ENCODE measurements around the gene FAM199X. TPM values are rescaled to one million over a fixed set of nuclear protein-coding genes. Genes with fewer than 3 reads are reported as not detected.

The FAM199X gene
- total and polyA plus RNA-seq, 2 of the 8 experiments (the other 6 are each of a cell fraction or from before 2014, with no cell fraction given) = 3.1 to 14.9 TPM

- H3K4me2 ChIP-seq (ENCODE audit: insufficient read depth in 1 of 2, low read depth in 2 of 2, low read length in 2 of 2) = no peak overlapping the region
- H3K23me2 ChIP-seq (ENCODE audit: low read depth, low read length) = 0 out of 2 replicates have a peak, but pooled peaks cover under 1% of the 10 kb centered on the region
- no peak overlapping the region for H3K18ac ChIP-seq (ENCODE audit: extremely low read depth, low read length)
- H2BK5ac ChIP-seq (ENCODE audit: low read depth, low read length) = no peak overlapping the region
- POLR2A ChIA-PET (ENCODE audit: partially characterized antibody) = no interaction called here
- no peak overlapping the region for H2BK12ac ChIP-seq (ENCODE audit: low read depth, low read length)
- no peak overlapping the region for H3K4me3 ChIP-seq (ENCODE audit: extremely low read depth in 1 of 4, insufficient read depth in 2 of 4, low read depth in 3 of 4, low read length in 4 of 4)
- H2AK5ac ChIP-seq (ENCODE audit: low read depth, low read length) = no peak overlapping the region
- H2AFZ ChIP-seq (ENCODE audit: low read length) = no peak overlapping the region
- H3K23ac ChIP-seq (ENCODE audit: insufficient read length) = no peak overlapping the region
- CTCF ChIA-PET (ENCODE audit: partially characterized antibody) = no interaction called here
- H3K14ac ChIP-seq (ENCODE audit: insufficient read length) = no peak overlapping the region
- H3K56ac ChIP-seq (replicated peaks; ENCODE audit: insufficient read length, low read depth, low read length) = no peak overlapping the region
- WGBS, 2 experiments (ENCODE audit: extremely low coverage in 1 of 2, insufficient coverage in 1 of 2, insufficient read length in 1 of 2, insufficient replicate concordance in 2 of 2, low coverage in 1 of 2, low lambda C conversion rate in 2 of 2, missing lambda C conversion rate in 1 of 2) = 96% methylated on average over 8 of the region's 8 CpGs; no CpG with 5 or more reads in 1 of the 2 experiments
- H3K27me3 ChIP-seq (replicated peaks in 1 of 4; ENCODE audit: control insufficient read depth in 3 of 4, extremely low read depth in 1 of 4, insufficient read depth in 3 of 4, low read length in 3 of 4) = no peaks in the 10 kb centered on the region
- no peak overlapping the region for H3K27ac ChIP-seq (ENCODE audit: low read depth, low read length)
- H2BK120ac ChIP-seq (replicated peaks; ENCODE audit: low read depth, low read length) = no peak overlapping the region
- FAIRE-seq (no peak), DNase-seq (ENCODE audit: low read depth in 1 of 2, low spot score in 2 of 2) (no peak)
- H3K79me2 ChIP-seq (ENCODE audit: control insufficient read depth in 1 of 2, insufficient read depth in 2 of 2, low read length in 2 of 2) = no peaks in the 10 kb centered on the region
- H3K79me1 ChIP-seq (ENCODE audit: low read depth, low read length) = no peaks in the 10 kb centered on the region
- no peak overlapping the region for H3K9ac ChIP-seq (replicated peaks in 1 of 4; ENCODE audit: extremely low read depth in 1 of 4, low read depth in 3 of 4, low read length in 3 of 4)
- no peak overlapping the region for H4K5ac ChIP-seq (ENCODE audit: insufficient read length, low read depth, low read length)
- H3K36me3 ChIP-seq (ENCODE audit: control insufficient read depth in 2 of 4, insufficient read depth in 4 of 4, low read length in 3 of 4) = no peaks in the 10 kb centered on the region
- H2BK15ac ChIP-seq (ENCODE audit: low read length) = no peak overlapping the region
- no peaks in the 10 kb centered on the region for H3K9me3 ChIP-seq (ENCODE audit: insufficient read depth in 2 of 2, low read depth in 1 of 2, low read length in 1 of 2)
- no peaks in the 10 kb centered on the region for H3K4me1 ChIP-seq (replicated peaks in 1 of 4; ENCODE audit: control insufficient read depth in 3 of 4, insufficient read depth in 4 of 4, low read length in 3 of 4)
- no peak overlapping the region for H4K8ac ChIP-seq (ENCODE audit: extremely low read depth, insufficient read depth, low read length)
- H2BK20ac ChIP-seq (ENCODE audit: low read length) = no peak overlapping the region
- H4K20me1 ChIP-seq (replicated peaks in 1 of 2; ENCODE audit: control insufficient read depth in 1 of 2, insufficient read depth in 2 of 2, low read length in 2 of 2) = no peaks in the 10 kb centered on the region
- H4K91ac ChIP-seq (replicated peaks; ENCODE audit: insufficient read length, low read length) = no peak overlapping the region
- no peak overlapping the region for H3K4ac ChIP-seq (replicated peaks; ENCODE audit: insufficient read length, low read depth, low read length)
- TF ChIP-seq ASH2L (IDR thresholded peaks at IDR 0.05; ENCODE audit: low read length) (no peak), RAD21 (IDR thresholded peaks at IDR 0.05 in 1 of 2, conservative IDR thresholded peaks at IDR 0.05 in 1 of 2; ENCODE audit: low read depth in 2 of 2, low read length in 2 of 2) (no peak), TCF12 (IDR thresholded peaks at IDR 0.05; ENCODE audit: low read depth, low read length) (no peak), POLR2A (IDR thresholded peaks at IDR 0.05; ENCODE audit: control extremely low read depth in 1 of 2, low read depth in 2 of 2, low read length in 2 of 2) (no peak), KDM4A (IDR thresholded peaks at IDR 0.05; ENCODE audit: low read depth, low read length, severe bottlenecking) (no peak), ZNF274 (IDR thresholded peaks at IDR 0.05; ENCODE audit: borderline replicate concordance, extremely low read depth, low read length) (no peak), CEBPB (IDR thresholded peaks at IDR 0.05; ENCODE audit: low read depth, low read length) (no peak), SP2 (IDR thresholded peaks at IDR 0.05; ENCODE audit: low read length) (no peak), SIRT6 (IDR thresholded peaks at IDR 0.05; ENCODE audit: low read length) (no peak), HDAC2 (IDR thresholded peaks at IDR 0.05; ENCODE audit: borderline replicate concordance in 1 of 2, low read depth in 2 of 2, low read length in 2 of 2) (no peak), RFX5 (IDR thresholded peaks at IDR 0.05; ENCODE audit: borderline replicate concordance, low read depth, low read length) (no peak), EGR1 (IDR thresholded peaks at IDR 0.05; ENCODE audit: borderline replicate concordance, low read depth, low read length) (no peak)
- TF ChIP-seq, protein P1, sequence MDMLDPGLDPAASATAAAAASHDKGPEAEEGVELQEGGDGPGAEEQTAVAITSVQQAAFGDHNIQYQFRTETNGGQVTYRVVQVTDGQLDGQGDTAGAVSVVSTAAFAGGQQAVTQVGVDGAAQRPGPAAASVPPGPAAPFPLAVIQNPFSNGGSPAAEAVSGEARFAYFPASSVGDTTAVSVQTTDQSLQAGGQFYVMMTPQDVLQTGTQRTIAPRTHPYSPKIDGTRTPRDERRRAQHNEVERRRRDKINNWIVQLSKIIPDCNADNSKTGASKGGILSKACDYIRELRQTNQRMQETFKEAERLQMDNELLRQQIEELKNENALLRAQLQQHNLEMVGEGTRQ (IDR thresholded peaks at IDR 0.05; ENCODE audit: low read length) = no peak
These were observed 25.0 kb upstream of the FAM199X start for GRCh38 chrX:104141087-104141760.

All from H1 (cell line).